AG09309 (cell line): ENCODE results near the gene PKP1.

Experiments used
- DNase-seq: peaks from one replicate; pipeline ENCODE4 v3.0.0-alpha.2; 2010; ENCODE audit warnings: low read depth
- H3K4me3 ChIP-seq: 2 replicates; pipeline ENCODE4 v1.5.1; 2011; ENCODE audit warnings: mild to moderate bottlenecking, low read depth, low read length, moderate library complexity; ENCODE audit not compliant: control insufficient read depth
- CTCF ChIP-seq: IDR thresholded peaks from 2 replicates; pipeline ENCODE4 v1.5.1; 2011; ENCODE audit warnings: mild to moderate bottlenecking, low read depth, low read length, inconsistent platforms; ENCODE audit not compliant: insufficient read depth, control insufficient read depth; ENCODE audit errors: missing control alignments

Gene PKP1

DNA sequence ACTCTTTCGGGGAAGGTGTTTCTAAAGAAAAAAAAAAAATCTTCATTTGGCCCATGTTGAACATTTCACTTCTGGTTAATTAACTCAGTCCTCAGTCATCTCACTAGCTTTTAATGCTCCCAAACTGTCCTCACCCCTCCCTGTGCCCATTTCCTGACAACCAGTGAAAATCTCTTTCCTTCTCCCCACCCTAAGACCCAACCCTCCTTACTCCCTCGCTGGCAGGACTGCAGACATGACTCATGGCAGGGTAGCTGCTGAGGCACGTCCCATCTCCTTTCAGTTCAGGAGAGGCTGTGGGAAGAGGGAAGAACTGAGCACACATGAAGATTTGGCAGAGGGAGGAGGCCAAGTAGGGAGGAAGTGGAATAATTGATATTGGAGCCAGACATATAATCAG is 12.6 kb downstream of the PKP1 start:
- no peak for TF ChIP-seq CTCF
- DNase-seq = no peak
- H3K4me3 ChIP-seq = no peak overlapping the region

GRCh38 chr1:201296352-201296751 is 13.0 kb downstream of the PKP1 start:
- DNase-seq = no peak
- no peak for TF ChIP-seq CTCF
- H3K4me3 ChIP-seq = no peak overlapping the region

DNA sequence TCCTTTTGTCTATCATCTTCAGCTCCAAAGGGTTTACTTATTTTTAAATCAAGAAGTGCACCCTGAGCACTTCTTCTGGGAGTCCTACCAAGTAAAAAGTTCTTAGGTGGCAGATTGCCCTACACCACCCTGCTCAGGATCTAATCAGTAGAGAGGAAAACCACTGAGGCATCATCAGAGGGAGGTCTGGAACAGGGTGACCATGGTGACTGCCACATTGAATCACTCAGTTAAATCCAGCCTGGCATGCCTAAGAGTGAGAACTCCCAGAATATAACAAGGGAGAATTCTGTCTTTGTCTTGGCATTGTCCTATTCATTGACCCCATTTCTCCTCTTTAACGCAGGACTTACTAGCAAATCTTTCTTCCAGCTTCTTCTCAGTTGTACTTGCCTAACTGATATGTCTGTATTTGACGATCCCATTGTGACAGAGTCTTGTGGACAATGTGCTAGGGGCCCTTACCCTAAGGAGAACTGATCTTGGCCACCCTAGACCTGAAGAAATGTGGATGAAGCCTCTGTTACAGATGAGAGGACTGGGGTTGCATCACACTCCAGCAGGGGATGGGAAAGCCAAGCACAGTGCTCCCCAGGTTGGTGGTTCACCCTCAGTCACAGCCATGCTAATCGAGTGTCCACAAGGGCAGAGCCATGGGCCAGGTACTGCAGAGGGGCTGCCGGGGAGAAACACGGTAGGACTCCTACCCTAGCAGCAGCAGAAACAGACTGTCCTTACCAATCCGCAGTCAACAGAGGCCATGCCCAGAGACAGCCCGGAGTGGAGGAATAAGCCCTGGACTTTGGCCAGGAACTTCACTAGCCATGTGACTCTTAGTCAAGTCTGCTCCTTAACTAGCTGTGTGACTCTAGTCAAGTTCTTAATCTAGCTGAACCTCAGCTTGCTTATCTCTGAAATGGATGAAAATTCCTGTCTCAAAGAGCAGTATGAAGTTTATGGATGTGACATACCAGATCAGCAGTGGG is 15.4 kb downstream of the PKP1 start:
- no peak for DNase-seq
- TF ChIP-seq CTCF = no peak
- H3K4me3 ChIP-seq = no peak overlapping the region

DNA sequence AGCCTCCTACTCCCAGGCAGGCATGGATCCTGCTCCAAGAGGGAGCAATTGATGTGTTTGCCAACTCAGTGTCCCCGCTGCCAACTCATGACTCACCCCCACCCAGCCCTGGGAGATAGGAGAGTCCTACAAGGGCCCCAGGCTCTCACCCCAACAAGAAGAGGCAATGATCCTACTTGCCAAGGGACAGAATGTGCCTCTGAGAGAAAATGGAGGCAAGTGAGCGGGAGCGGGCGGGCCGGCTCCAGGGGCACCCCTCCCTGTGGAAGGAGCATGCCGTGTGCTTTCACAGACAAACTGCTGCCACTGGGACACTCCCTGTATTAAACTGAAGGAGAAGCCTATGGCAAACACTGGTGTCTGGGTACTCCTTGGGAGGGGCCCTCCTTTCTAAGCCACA is 16.7 kb downstream of the PKP1 start:
- TF ChIP-seq CTCF = no peak
- DNase-seq = no peak
- H3K4me3 ChIP-seq = no peak overlapping the region

DNA sequence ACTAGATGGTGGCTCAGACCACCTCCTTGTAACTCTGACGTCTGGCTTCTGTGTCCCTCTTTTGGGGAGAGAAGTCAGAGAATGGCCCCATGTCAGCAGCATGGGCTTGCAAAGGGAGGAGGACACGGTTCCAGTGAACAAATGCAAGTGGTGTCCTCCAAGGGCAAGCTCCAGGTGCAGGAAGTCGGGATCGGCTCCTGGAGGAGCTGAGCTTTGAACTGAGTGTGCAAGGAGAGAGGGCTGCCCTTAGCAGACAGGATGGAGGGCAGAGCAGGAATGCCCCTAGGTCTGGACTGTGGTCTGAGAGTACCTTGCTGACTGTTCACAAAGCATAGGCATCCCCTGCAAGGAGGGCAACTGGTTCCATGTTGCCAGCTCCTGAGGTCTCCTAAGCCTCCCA is 17.3 kb downstream of the PKP1 start:
- DNase-seq = no peak
- no peak for TF ChIP-seq CTCF
- H3K4me3 ChIP-seq = no peak overlapping the region

DNA sequence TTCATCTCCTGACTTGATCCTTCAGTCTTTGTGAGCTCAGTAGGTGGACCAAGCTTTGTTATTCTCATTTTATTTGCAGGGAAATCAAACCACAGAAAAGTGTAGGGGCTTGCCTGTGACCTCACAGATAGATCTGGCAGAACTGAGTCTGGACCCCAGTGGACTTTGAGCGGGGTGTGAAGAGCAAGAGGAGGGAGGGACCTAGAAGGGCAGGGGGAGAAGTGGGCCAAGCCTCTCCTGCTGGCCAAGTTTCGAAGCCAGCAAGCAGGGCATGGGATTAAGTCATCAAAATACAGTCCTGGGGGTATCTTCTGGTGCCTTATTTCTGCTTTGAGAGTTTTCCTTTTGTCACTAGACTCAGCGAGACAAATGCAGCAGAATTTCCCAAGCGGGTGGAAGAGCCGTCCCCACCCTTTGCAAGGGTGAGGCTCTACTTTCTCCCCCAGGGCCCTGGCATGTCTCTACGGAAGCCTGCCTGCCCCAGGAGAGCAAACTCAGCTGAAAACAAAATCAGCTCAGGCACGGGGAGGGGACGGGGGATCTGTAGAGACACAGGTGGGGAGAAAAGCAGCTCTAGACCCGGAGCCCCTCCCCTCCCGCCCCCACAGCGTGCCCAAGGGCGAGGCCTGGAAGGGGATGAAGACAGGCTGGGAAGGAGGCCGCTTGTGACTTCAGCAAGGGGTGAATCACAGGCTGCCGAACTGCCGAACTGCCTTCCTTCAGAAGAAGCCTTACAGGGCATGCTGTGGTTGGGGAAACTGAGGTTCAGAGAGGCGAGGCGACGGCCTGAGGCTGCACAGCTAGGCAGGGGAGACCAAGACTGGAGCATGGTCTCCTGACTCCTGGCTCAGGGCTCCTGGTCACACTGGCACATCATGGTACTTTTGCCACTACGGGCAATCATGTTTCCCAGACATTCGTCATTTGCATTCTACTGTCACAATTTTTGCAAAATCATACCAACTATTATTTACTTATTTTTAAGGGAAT is 19.2 kb downstream of the PKP1 start:
- DNase-seq = no peak
- no peak overlapping the region for H3K4me3 ChIP-seq
- no peak for TF ChIP-seq CTCF
